Activated CD4-positive, alpha-beta T cell treated with anti-CD3 and anti-CD28 coated beads, Interleukin-2, amount 50 U/mL, for 1 hour (primary cell): ENCODE measurements around the gene LATS1.

Experiments used
- DNase-seq: peaks from one replicate; pipeline ENCODE4 v3.0.0-alpha.2; 2020

The LATS1 gene

DNA sequence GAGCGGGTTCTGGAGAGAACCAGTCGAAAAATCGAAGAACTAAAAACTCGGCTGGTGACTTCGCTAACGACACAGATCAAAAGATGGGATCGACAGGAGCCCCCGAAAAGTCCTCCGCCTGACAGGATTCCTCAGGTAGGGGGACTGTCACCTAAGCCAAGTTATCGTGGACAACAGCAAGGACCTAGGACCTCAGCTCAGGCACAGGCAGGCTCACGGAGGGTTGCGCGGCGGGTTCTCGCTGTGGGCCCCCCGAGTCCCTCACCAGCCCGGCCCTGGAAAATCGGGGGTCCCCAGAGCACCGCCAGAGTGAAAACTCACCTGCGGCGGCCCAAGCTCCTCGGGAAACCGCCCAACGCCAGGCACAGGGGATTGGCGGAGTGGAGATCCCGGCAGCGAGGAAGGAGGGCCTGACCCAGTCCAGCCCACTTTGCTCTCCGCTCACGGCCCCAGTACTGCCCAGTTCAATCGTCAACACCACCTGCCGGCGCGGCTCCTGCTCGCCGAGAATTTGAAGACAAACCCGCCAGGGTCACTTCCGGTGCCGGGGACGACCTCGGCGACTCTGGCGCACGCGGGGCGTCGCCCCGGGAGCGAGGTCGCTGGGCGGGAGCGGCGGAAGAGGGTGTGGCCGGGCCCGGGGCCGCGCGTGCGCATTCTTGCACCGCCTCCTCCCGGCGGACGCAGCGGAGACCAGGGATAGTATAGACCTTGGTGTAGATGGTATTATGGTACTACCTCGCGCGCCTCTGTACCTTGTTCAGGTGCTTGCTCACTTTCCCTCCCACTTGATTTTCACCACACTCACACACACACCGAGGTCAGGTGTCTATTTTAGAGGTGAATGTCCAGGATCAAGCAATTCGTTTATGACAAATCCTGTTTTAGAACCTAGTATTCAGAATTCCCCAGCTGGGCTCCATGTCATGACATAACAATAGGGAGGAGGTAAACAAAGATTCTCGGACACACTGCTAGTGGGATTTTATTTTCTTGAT, 69.5 kb downstream of the LATS1 start, which contains the start of gene KATNA1:
TSS of gene KATNA1 (minus strand) at position 567 of the 998 bp plus-strand sequence. CDS start 10,167 bp downstream, outside the sequence.
- DNase-seq: peak; percentile 79

DNA sequence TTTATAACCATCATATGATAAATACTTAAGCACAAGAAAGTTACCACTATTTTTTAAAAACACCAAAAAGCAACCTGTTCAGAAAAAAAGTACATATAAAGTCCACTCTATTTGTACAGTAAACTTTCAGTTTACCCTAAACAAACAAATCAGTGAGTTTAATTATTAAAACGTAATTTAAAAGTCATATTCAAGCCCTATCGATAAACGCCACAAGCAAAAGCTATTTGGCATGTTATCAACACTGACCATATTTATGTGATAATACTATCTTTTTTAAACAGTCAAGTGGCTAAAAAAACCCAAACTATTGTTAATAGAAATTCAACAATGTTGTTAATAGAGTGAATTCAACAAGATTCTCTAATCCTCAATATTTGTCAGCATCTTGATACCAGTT, 71.3 kb downstream of the LATS1 start:
- DNase-seq: no peak

DNA sequence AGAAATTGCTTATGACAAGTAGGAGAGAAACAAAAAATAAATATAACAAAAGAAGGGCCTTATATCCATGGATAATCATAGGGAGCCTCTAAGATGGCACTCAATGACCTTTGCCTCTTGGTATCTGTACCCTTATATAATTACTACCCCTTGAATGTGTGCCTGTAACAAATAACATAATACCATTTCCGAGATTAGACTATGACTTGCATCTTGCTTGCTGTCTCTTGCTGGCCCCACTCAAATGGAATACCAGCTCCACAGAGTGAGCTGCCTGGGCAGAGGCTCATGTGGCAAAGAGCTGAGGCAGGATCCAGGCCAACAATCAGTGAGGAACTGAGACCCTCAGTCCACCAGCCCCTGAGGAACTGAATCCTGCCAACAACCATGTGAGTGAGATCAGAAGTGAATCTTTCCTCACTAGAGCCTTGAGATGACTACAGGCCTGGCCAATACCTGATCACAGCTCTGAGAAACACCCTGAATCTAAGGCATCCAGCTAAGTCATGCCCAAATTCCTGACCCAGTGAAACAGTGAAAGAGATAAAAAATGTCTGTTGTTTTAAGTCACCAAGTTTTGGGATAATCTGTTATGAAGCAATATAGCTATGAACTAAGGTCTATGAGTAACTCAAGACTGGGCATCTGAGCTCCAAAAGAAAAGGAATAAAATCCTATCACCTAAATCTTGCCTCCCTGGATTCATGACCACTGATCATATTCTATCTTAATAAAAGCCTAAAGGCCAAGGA, 74.9 kb downstream of the LATS1 start:
- DNase-seq: no peak

DNA sequence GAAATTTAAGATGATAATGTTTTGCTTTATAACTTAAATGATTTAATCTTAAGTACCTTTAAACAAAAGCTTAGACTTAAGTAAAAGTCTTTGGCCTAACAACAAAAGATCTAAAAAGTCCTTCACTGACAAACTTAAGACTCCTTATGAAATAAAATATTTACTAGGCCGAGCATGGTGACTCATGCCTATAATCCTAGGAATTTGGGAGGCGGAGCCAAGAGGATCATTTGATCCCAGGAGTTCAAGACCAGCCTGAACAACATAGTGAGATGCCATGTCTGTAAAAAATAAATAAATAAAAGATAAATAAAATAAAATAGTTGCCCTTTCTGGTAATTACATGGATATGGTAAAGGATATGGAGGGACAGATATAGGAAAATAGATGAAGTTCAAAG, 81.8 kb downstream of the LATS1 start:
- DNase-seq: no peak

DNA sequence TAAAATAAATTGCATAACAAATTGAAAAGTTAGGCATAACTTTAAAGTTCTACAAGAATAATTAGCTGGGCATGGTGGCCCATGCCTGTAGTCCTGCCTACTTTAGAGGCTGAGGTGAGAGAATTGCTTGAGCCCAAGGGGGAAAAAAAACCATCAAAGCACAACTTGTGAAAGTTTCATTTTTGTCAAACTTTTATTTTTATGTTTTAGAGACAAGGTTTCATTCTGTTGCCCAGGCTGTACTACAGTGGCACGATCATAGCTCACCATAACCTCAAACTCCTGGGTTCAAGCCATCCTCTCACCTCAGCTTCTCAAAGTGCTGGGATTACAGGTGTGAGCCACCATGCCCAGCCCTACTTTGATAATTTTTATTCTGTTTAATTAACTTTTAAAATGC, 83.6 kb downstream of the LATS1 start:
- no peak for DNase-seq

DNA sequence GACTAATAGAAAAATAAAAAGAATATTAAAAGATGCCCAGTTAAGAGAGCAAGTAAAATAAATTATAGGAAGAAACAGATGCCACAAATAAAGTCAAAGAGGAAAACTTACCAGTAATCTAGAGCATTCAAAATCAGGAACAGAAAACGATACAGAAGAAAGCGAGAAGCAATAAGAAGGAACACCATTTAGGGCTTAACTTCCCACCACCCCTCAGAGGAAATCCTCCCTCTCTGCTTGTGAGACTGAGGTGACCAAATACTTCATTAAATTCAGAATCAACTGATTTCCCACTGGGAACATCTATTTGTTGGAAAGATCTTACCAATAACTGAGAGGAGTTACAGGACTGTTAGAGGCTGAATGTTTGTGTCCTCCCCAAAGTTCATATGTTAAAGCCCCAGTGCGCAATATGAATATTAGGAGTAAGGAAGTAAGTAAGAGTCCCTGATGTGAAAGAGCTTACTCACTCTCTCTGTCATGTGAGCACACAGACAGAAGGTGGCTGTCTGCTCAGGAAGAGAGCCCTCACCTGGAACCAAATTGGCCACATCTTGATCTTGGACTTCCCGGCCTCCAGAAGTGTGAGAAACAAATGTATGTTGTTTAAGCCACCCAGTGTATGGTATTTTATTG, 88.9 kb downstream of the LATS1 start:
- no peak for DNase-seq

DNA sequence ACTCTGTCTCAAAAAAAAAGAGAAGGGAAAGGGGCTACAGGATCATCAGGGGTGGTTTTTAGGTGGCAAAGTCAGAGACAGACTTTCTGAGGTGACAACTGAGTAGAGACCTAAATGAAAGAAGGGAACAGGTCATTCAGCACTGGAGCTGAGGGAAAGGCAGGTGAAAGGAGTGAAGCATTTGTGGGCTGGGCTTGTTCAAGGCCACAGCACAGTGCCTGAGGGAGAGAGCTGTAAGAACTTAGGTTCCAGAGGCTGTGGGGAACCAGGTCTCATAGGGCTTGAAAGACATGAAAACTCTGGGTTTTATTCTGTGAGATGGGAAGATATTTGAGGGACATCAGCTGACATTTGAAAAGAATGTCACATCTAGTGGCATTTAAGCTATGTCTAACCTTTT, 90.2 kb downstream of the LATS1 start:
- no peak for DNase-seq

DNA sequence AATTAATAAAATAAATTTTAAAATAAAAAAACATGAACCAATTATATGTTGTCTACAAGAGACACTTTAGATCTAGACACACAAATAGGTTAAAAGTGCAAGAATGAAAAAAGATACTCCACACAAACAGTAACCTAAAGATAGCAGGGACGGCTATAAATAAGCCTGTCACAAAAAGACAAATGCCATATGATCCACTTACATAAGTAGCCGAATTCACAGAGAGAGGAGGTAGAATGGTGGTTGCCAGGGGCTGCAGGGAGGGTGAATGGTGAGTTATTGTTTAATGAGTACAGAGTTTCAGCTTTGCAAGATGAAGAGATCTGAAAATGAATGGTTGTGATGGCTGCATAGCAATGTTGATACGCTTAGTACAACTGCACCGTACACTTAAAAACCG, 102.1 kb downstream of the LATS1 start:
- no peak for DNase-seq

DNA sequence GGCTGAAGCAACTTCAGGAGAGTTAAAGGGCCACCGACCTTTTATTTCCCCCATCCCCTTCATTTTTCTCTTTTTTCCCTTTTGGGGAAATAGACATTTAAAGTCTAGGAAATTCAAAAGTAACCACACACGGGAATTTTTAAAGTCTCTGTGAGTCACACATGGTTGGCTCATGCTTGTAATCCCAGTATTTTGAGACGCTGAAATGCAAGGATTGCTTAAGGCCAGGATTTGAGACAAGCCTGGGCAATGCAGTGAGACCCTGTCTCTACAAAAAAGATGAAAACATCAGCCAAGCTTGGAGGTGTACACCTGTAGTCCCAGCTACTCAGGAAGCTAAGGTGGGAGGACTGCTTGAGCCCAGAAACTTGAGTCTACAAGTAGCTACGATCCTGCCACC, 103.6 kb downstream of the LATS1 start:
- no peak for DNase-seq

DNA sequence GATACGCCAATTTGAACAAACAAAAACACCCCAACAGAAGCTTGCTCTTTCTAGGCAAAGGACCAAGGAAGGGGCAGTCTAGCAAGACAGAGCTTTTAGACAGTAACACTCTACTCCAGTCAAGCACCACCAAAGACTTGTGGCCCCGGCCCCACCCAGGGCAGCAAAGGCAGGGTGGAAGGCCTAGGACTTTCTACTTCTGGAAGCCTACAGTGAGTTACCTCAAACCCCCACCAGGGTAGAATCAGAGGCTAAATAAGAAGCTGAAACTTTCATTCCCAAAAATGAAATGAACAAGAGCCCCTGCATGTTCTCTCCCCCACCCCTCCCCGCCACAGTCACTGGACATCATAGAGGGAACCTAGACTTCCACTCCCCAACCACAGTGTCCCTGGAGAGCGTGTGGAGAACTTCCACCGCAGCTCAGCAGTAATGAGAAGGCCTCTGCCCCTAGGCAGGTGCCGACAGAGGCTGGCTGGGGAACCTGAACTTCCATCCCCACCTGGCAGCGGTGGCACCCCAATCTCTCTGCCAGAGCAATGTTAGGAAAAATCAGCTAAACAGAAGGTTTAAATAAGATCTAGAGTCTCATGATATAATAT, 109.4 kb downstream of the LATS1 start:
- DNase-seq: no peak
